H1 (cell line): Measurements from ENCODE around the gene TSPAN3. TPM values are rescaled to one million over a fixed set of nuclear protein-coding genes. Genes with fewer than 3 reads are reported as not detected.

Experiments
- CTCF ChIA-PET: fragments of 300-600 bp; sonication (Branson Sonifier 250); formaldehyde crosslinking; loops from one replicate; lab custom pipeline; 2021; ENCODE audit not compliant: partially characterized antibody; lab: Charles Lee
- POLR2A ChIA-PET: fragments of 300-600 bp; sonication (Branson Sonifier 250); formaldehyde crosslinking; loops from one replicate; lab custom pipeline; 2021; ENCODE audit warnings: inconsistent platforms; ENCODE audit not compliant: partially characterized antibody; lab: Charles Lee
- DNase-seq, 2 experiments: peaks; one replicate each; pipeline versions ENCODE4 v3.0.0 to v3.0.0-alpha.2; 2010 to 2022; ENCODE audit warnings: low spot score in 2 of 2, low read depth in 1 of 2, mixed read lengths in 1 of 2
- FAIRE-seq: peaks from 2 replicates; lab custom pipeline; 2011; peaks lifted over from hg19 to GRCh38; lab: Jason Lieb, UNC
- H2AFZ ChIP-seq: 2 replicates; pipeline ENCODE4 v1.8.1; 2012; ENCODE audit warnings: low read length, inconsistent platforms
- H2AK5ac ChIP-seq: 2 replicates; pipeline ENCODE4 v1.6.1; 2013; ENCODE audit warnings: low read depth, low read length
- H2BK120ac ChIP-seq: replicated peaks from 2 replicates; pipeline ENCODE3; 2013; ENCODE audit warnings: low read depth, low read length, inconsistent platforms
- H2BK12ac ChIP-seq: 2 replicates; pipeline ENCODE4 v1.6.1; 2013; ENCODE audit warnings: low read depth, low read length
- H2BK15ac ChIP-seq: 2 replicates; pipeline ENCODE4 v1.6.1; 2013; ENCODE audit warnings: low read length
- H2BK20ac ChIP-seq: 2 replicates; pipeline ENCODE4 v1.6.1; 2013; ENCODE audit warnings: low read length
- H2BK5ac ChIP-seq: 2 replicates; pipeline ENCODE4 v1.6.1; 2013; ENCODE audit warnings: low read depth, low read length
- H3K14ac ChIP-seq: 2 replicates; pipeline ENCODE4 v1.6.1; 2013; ENCODE audit warnings: inconsistent platforms; ENCODE audit not compliant: insufficient read length
- H3K18ac ChIP-seq: 2 replicates; pipeline ENCODE4 v1.6.1; 2013; ENCODE audit warnings: low read length; ENCODE audit errors: extremely low read depth
- H3K23ac ChIP-seq: 2 replicates; pipeline ENCODE4 v1.6.1; 2013; ENCODE audit warnings: inconsistent platforms; ENCODE audit not compliant: insufficient read length
- H3K23me2 ChIP-seq: 2 replicates; pipeline ENCODE4 v1.6.1; 2013; ENCODE audit warnings: low read depth, low read length
- H3K27ac ChIP-seq: 2 replicates; pipeline ENCODE4 v1.6.1; 2011; ENCODE audit warnings: low read depth, low read length, inconsistent platforms
- H3K27me3 ChIP-seq, 4 experiments: replicated peaks in 1 of 4; 1 replicate in 1 of 4; 2 replicates in 3 of 4; pipeline versions ENCODE4 v1.6.1 to v1.8.1; 2011 to 2013; ENCODE audit warnings: low read length in 3 of 4, mild to moderate bottlenecking in 3 of 4, inconsistent platforms in 2 of 4, mixed read lengths in 2 of 4, moderate library complexity in 1 of 4; ENCODE audit not compliant: control insufficient read depth in 3 of 4, insufficient read depth in 3 of 4; ENCODE audit errors: extremely low read depth in 1 of 4
- H3K36me3 ChIP-seq, 4 experiments: 2 replicates each; pipeline versions ENCODE4 v1.6.1 to v1.8.1; 2011 to 2013; ENCODE audit warnings: mild to moderate bottlenecking in 4 of 4, low read length in 3 of 4, moderate library complexity in 2 of 4, control low read depth in 1 of 4, inconsistent platforms in 1 of 4; ENCODE audit not compliant: insufficient read depth in 4 of 4, control insufficient read depth in 2 of 4
- H3K4ac ChIP-seq: replicated peaks from 2 replicates; pipeline ENCODE3; 2013; ENCODE audit warnings: low read length, low read depth, mixed read lengths, inconsistent platforms; ENCODE audit not compliant: insufficient read length
- H3K4me1 ChIP-seq, 4 experiments: replicated peaks in 1 of 4; 1 replicate in 1 of 4; 2 replicates in 3 of 4; pipeline versions ENCODE4 v1.6.1 to v1.8.1; 2011 to 2013; ENCODE audit warnings: low read length in 3 of 4, inconsistent platforms in 2 of 4, mixed read lengths in 1 of 4; ENCODE audit not compliant: insufficient read depth in 4 of 4, control insufficient read depth in 3 of 4
- H3K4me2 ChIP-seq, 2 experiments: 2 replicates each; pipeline versions ENCODE4 v1.6.1 to v1.8.1; 2011 to 2013; ENCODE audit warnings: low read depth in 2 of 2, low read length in 2 of 2, control low read depth in 1 of 2, inconsistent platforms in 1 of 2, mild to moderate bottlenecking in 1 of 2; ENCODE audit not compliant: insufficient read depth in 1 of 2
- H3K4me3 ChIP-seq, 4 experiments: fragments of 200-600, 300-600 bp in 1 of 4; sonication (generic), shearing (Covaris generic), sonication (Bioruptor Twin) in 1 of 4; 2 replicates each; pipeline versions ENCODE4 v1.5.1 to v1.8.1; 2011 to 2016; ENCODE audit warnings: low read length in 4 of 4, low read depth in 3 of 4, control low read depth in 2 of 4, inconsistent platforms in 2 of 4, mild to moderate bottlenecking in 2 of 4, mixed read lengths in 1 of 4, moderate library complexity in 1 of 4; ENCODE audit not compliant: insufficient read depth in 2 of 4; ENCODE audit errors: extremely low read depth in 1 of 4
- H3K56ac ChIP-seq: replicated peaks from 2 replicates; pipeline ENCODE3; 2013; ENCODE audit warnings: low read depth, mild to moderate bottlenecking, mixed read lengths, low read length, inconsistent platforms; ENCODE audit not compliant: insufficient read length
- H3K79me1 ChIP-seq: 2 replicates; pipeline ENCODE4 v1.6.1; 2013; ENCODE audit warnings: low read depth, low read length, control low read depth
- H3K79me2 ChIP-seq, 2 experiments: 2 replicates each; pipeline versions ENCODE4 v1.6.1 to v1.8.1; 2012 to 2013; ENCODE audit warnings: low read length in 2 of 2, mild to moderate bottlenecking in 2 of 2, inconsistent platforms in 1 of 2; ENCODE audit not compliant: insufficient read depth in 2 of 2, control insufficient read depth in 1 of 2
- H3K9ac ChIP-seq, 4 experiments: replicated peaks in 1 of 4; 1 replicate in 1 of 4; 2 replicates in 3 of 4; pipeline versions ENCODE4 v1.6.1 to v1.8.1; 2011 to 2013; ENCODE audit warnings: low read depth in 3 of 4, low read length in 3 of 4, control low read depth in 2 of 4, mild to moderate bottlenecking in 2 of 4, moderate library complexity in 2 of 4, inconsistent platforms in 1 of 4; ENCODE audit errors: extremely low read depth in 1 of 4
- H3K9me3 ChIP-seq, 2 experiments: 2 replicates each; pipeline versions ENCODE4 v1.6.1 to v1.8.1; 2012 to 2013; ENCODE audit warnings: mild to moderate bottlenecking in 2 of 2, moderate library complexity in 2 of 2, control low read depth in 1 of 2, inconsistent platforms in 1 of 2, low read depth in 1 of 2, low read length in 1 of 2, mixed read lengths in 1 of 2; ENCODE audit not compliant: insufficient read depth in 2 of 2
- H4K20me1 ChIP-seq, 2 experiments: replicated peaks in 1 of 2; 2 replicates each; pipeline versions ENCODE3 to v1.8.1; 2011 to 2013; ENCODE audit warnings: inconsistent platforms in 2 of 2, low read length in 2 of 2, mild to moderate bottlenecking in 1 of 2; ENCODE audit not compliant: insufficient read depth in 2 of 2, control insufficient read depth in 1 of 2
- H4K5ac ChIP-seq: 2 replicates; pipeline ENCODE4 v1.6.1; 2013; ENCODE audit warnings: low read length, low read depth, mixed read lengths, inconsistent platforms; ENCODE audit not compliant: insufficient read length
- H4K8ac ChIP-seq: 2 replicates; pipeline ENCODE4 v1.8.0; 2013; ENCODE audit warnings: mild to moderate bottlenecking, moderate library complexity, low read length, inconsistent platforms; ENCODE audit not compliant: insufficient read depth; ENCODE audit errors: extremely low read depth
- H4K91ac ChIP-seq: replicated peaks from 2 replicates; pipeline ENCODE3; 2013; ENCODE audit warnings: low read length, mixed read lengths, inconsistent platforms; ENCODE audit not compliant: insufficient read length
- CTCF ChIP-seq, 3 experiments: IDR thresholded peaks; 1 replicate in 2 of 3; 2 replicates in 1 of 3; pipeline versions ENCODE4 v1.5.1 to v1.6.1; 2011; ENCODE audit warnings: low read length in 3 of 3, mild to moderate bottlenecking in 3 of 3, inconsistent platforms in 2 of 3, low read depth in 1 of 3, moderate library complexity in 1 of 3; ENCODE audit not compliant: insufficient read depth in 1 of 3; ENCODE audit errors: control extremely low read depth in 1 of 3
- E2F6 ChIP-seq: IDR thresholded peaks from 2 replicates; pipeline ENCODE4 v1.6.1; 2012; ENCODE audit warnings: inconsistent platforms
- RNF2 ChIP-seq: fragments of 200-900, 300-1000 bp; sonication (generic); IDR thresholded peaks from 2 replicates; pipeline ENCODE4 v1.7.1; 2016; ENCODE audit warnings: borderline replicate concordance, low read depth, mild to moderate bottlenecking, antibody characterized with exemption, low read length; ENCODE audit not compliant: poor library complexity, severe bottlenecking; ENCODE audit errors: missing control alignments
- SIRT6 ChIP-seq: IDR thresholded peaks from one replicate; pipeline ENCODE4 v1.7.1; 2012; ENCODE audit warnings: low read length, inconsistent platforms
- WGBS, 2 experiments: shearing (Covaris generic) in 1 of 2; methylation state at CpG; one replicate each; pipeline versions ENCODE4 v1.1.6 to v1.1.7; 2013 to 2015; ENCODE audit warnings: low lambda C conversion rate in 2 of 2, mixed read lengths in 2 of 2, inconsistent platforms in 1 of 2, low coverage in 1 of 2, missing lambda C conversion rate in 1 of 2; ENCODE audit not compliant: insufficient replicate concordance in 2 of 2, insufficient coverage in 1 of 2, insufficient read length in 1 of 2; ENCODE audit errors: extremely low coverage in 1 of 2, missing lambda C conversion rate in 1 of 2; 5-methylcytosine and 5-hydroxymethylcytosine counted together
- polyA plus RNA-seq, 7 experiments: library from polyadenylated mRNA; depleted of rRNA in 3 of 7; stranded (reverse) in 5 of 7; unstranded in 2 of 7; fragments of >200 nt in 5 of 7; fragments of 200-250 nt in 2 of 7; gene quantifications; 1 replicate in 5 of 7; 2 replicates in 1 of 7; 4 replicates in 1 of 7; pipeline versions ENCODE4 v1.2.1 to v1.2.3, GENCODE V29; 2011 to 2013; ENCODE audit warnings: missing spikeins in 2 of 7, mixed read lengths in 2 of 7
- total RNA-seq: library from RNA; stranded (reverse); fragmentation: NEBNext Ultra II Directional; extraction: Animal tissue kit (Norgen Biotek cat#: 25700); gene quantifications from 2 replicates; pipeline ENCODE4 v1.2.1, GENCODE V29; 2021

Gene TSPAN3
- total and polyA plus RNA-seq, 2 of the 8 experiments (the other 6 are each of a cell fraction or from before 2014, with no cell fraction given) = 107 to 238 TPM

- Histone ChIP-seq H3K23ac (no peak overlapping the region), H2BK15ac (no peak overlapping the region), H4K8ac (no peak overlapping the region), H4K91ac (no peak overlapping the region), H3K27ac (no peak overlapping the region), H3K9me3 (peaks cover 0 to 4% of the 10 kb centered on the region in 2 experiments; a peak in 1 of 4 replicates), H3K36me3 (peaks cover 4 to 36% (median 11%) of the 10 kb centered on the region in 4 experiments), H4K5ac (no peak overlapping the region), H3K4me1 (no peaks in the 10 kb centered on the region), H2AK5ac (no peak overlapping the region), H3K79me2 (no peaks in the 10 kb centered on the region), H3K56ac (no peak overlapping the region), H2BK120ac (no peak overlapping the region), H3K4ac (no peak overlapping the region), H3K79me1 (no peaks in the 10 kb centered on the region; the same call in 1 of the 2 replicates), H2BK20ac (no peak overlapping the region), H3K14ac (no peak overlapping the region), H3K23me2 (no peaks in the 10 kb centered on the region), H3K9ac (no peak overlapping the region), H3K4me2 (no peak overlapping the region), H4K20me1 (peaks cover 0 to 4% of the 10 kb centered on the region in 2 experiments), H2BK12ac (no peak overlapping the region), H2BK5ac (no peak overlapping the region), H3K4me3 (no peak overlapping the region), H3K18ac (no peak overlapping the region), H3K27me3 (no peaks in the 10 kb centered on the region), H2AFZ (no peak overlapping the region)
- 91% methylated on average over 7 of the region's 7 CpGs; no CpG with 5 or more reads in 1 of the 2 experiments for whole genome bisulfite sequencing, 2 experiments
- POLR2A ChIA-PET = interaction anchor here (0.6 to 2.6 kb wide), 3 partner anchors 8 to 20 kb away, joined by 3 to 11 read pairs (median 6); no protein-coding TSS in a partner anchor
- DNase-seq = no peak
- CTCF ChIA-PET = interaction anchor here (1.3 to 3.8 kb wide), 4 partner anchors 9 to 605 kb away, joined by 3 to 52 read pairs (median 10); no protein-coding TSS in a partner anchor
- FAIRE-seq = no peak
- TF ChIP-seq RNF2 = no peak
- TF ChIP-seq SIRT6 = no peak
- TF ChIP-seq CTCF (IDR thresholded peaks at IDR 0.05; ENCODE audit: control extremely low read depth in 1 of 3, insufficient read depth in 1 of 3, low read depth in 1 of 3, low read length in 3 of 3) = no peak
- TF ChIP-seq E2F6 = no peak
Observed at GRCh38 chr15:77044228-77045042, 26.5 kb downstream of the TSPAN3 start.
